Heart right ventricle (tissue), 12 donors: ENCODE results near the gene GYS2. TPM values are rescaled to one million over a fixed set of nuclear protein-coding genes. Genes with fewer than 3 reads are reported as not detected.

ENCODE experiments used
- polyA plus RNA-seq, 2 donors: library from polyadenylated mRNA; stranded (reverse); fragments of 200-250 nt; gene quantifications; one replicate each; pipeline ENCODE4 v1.2.3, GENCODE V29; 2013
- total RNA-seq, 10 donors: library from RNA; stranded (reverse); fragmentation: NEBNext Ultra II Directional in 3 of 10; extraction: Animal tissue kit (Norgen Biotek cat#: 25700) in 3 of 10; gene quantifications; one replicate each; pipeline versions ENCODE4 v1.2.1 to v1.2.4, GENCODE V29; 2021 to 2023
- donor health status: ischemic (EF 13 %, LVEDD 7.1; RV severe dilation, severe dysfunction).
- donor health status: healthy with polysubstance abuse.
- donor health status: DM: no; HTN: yes; CAD: no.
- donor health status: DM: no; HTN: no; CAD: no.
- donor health status: ischemic (EF 25% LVEDD 6.9; RV normal size, moderate dysfunction).
- donor health status: ischemic (EF 25% LVEDD 5.7; RV mildly dilated, moderate dysfunction).
- donor health status: healthy.
- donor health status: nonischemic (EF 11% LVEDD 7.7; RV severe dilation, severe dysfunction).
- donor health status: DM: yes; HTN: yes; CAD: no.
- donor health status: PGD.
- donor health status: ischemic (EF 29% LVEDD 5.4; RV normal size, mild dysfunction).
- donor health status: nonischemic (EF 23%, LVEDD 6.1; RV moderate dilation, normal function).

GYS2 gene
- total and polyA plus RNA-seq, 12 donors = 0.09 to 0.37 (median 0.15) TPM; not detected in 7

Other genes with a start within 250 kb of the GYS2 start
- gene IAPP, start 231.9 kb downstream of the GYS2 start, total RNA-seq = not detected
- under 1 TPM in 1 of 2 donors, not detected in 1; 0.09 TPM for gene IAPP, start 231.9 kb downstream of the GYS2 start, polyA plus RNA-seq
- gene PYROXD1, start 167.2 kb downstream of the GYS2 start, total RNA-seq = 10 to 100 TPM; 15.5 to 22.8 (median 18.9) TPM
- 10 to 100 TPM in 1 of 2 donors, 1 to 10 TPM in 1; 9.9 to 10.5 TPM for gene PYROXD1, start 167.2 kb downstream of the GYS2 start, polyA plus RNA-seq
- gene RECQL, start 103.2 kb downstream of the GYS2 start, total RNA-seq = 10 to 100 TPM; 18.4 to 40.5 (median 24.6) TPM
- 10 to 100 TPM; 11.2 to 14.3 TPM for gene RECQL, start 103.2 kb downstream of the GYS2 start, polyA plus RNA-seq
- gene GOLT1B, start 103.1 kb downstream of the GYS2 start, total RNA-seq = 10 to 100 TPM; 12.0 to 25.4 (median 18.8) TPM
- 10 to 100 TPM; 16.0 to 24.2 TPM for gene GOLT1B, start 103.1 kb downstream of the GYS2 start, polyA plus RNA-seq
- gene SPX, start 78.6 kb downstream of the GYS2 start, total RNA-seq = 10 to 100 TPM; 10.1 to 21.5 (median 16.3) TPM
- 10 to 100 TPM in 1 of 2 donors, 1 to 10 TPM in 1; 1.7 to 11.2 TPM for gene SPX, start 78.6 kb downstream of the GYS2 start, polyA plus RNA-seq
- gene LDHB, start 53.0 kb upstream of the GYS2 start, total RNA-seq = 1,000 to 10,000 TPM; 1,251 to 3,111 (median 2,389) TPM
- 1,000 to 10,000 TPM; 1,053 to 1,184 TPM for gene LDHB, start 53.0 kb upstream of the GYS2 start, polyA plus RNA-seq
- gene KCNJ8, start 169.9 kb upstream of the GYS2 start, total RNA-seq = 100 to 1,000 TPM in 2 of 10 donors, 10 to 100 TPM in 8; 46.0 to 128 (median 54.8) TPM
- gene KCNJ8, start 169.9 kb upstream of the GYS2 start, polyA plus RNA-seq = 10 to 100 TPM; 13.8 to 87.8 TPM